WTC11 (cell line): ENCODE measurements around the gene PRKCB. TPM values are rescaled to one million over a fixed set of nuclear protein-coding genes. Genes with fewer than 3 reads are reported as not detected.

Source experiments
- ATAC-seq: fragments of 200-7000 bp; cut with Tn5 transposase; 2 replicates; pipeline ENCODE4 v1.10.0; 2021; ENCODE audit warnings: mild to moderate bottlenecking, moderate library complexity
- CTCF ChIA-PET: fragments of 300-600 bp; sonication (Branson Sonifier 250); formaldehyde crosslinking; loops from one replicate; lab custom pipeline; 2021; ENCODE audit warnings: antibody characterized with exemption; lab: Charles Lee
- POLR2A ChIA-PET: fragments of 350-600 bp; sonication (Branson Sonifier 250); formaldehyde crosslinking; loops from one replicate; lab custom pipeline; 2021; ENCODE audit warnings: antibody characterized with exemption; lab: Charles Lee
- DNase-seq: peaks from one replicate; pipeline ENCODE4 v3.0.0; 2021; ENCODE audit warnings: low spot score
- H3K27ac Mint-ChIP-seq: 2 replicates; pipeline ENCODE4 v1.8.0; 2021; ENCODE audit warnings: mixed read lengths
- H3K27me3 Mint-ChIP-seq: 2 replicates; pipeline ENCODE4 v1.8.0; 2021; ENCODE audit warnings: low read depth, mild to moderate bottlenecking, moderate library complexity, mixed read lengths
- H3K36me3 Mint-ChIP-seq: 2 replicates; pipeline ENCODE4 v1.8.0; 2021; ENCODE audit warnings: mixed read lengths
- H3K4me1 Mint-ChIP-seq: 2 replicates; pipeline ENCODE4 v1.8.0; 2022; ENCODE audit warnings: mixed read lengths
- H3K4me3 Mint-ChIP-seq: 2 replicates; pipeline ENCODE4 v1.8.0; 2021; ENCODE audit warnings: mild to moderate bottlenecking, moderate library complexity, mixed read lengths
- H3K9me3 Mint-ChIP-seq: 2 replicates; pipeline ENCODE4 v1.8.0; 2021; ENCODE audit warnings: mixed read lengths
- AR ChIP-seq: fragments of 250-450 bp; sonication (Bioruptor Pico); IDR thresholded peaks from 2 replicates; pipeline ENCODE4 v1.9.0; 2021; ENCODE audit warnings: mild to moderate bottlenecking
- ARID4B ChIP-seq: sonication (generic); formaldehyde crosslinking; IDR thresholded peaks from 2 replicates; pipeline ENCODE4 v1.8.0; 2023; ENCODE audit warnings: missing genetic modification reagents, mild to moderate bottlenecking, borderline replicate concordance
- ATF1 ChIP-seq: sonication (generic); formaldehyde crosslinking; IDR thresholded peaks from 2 replicates; pipeline ENCODE4 v1.8.1; 2023; ENCODE audit warnings: mild to moderate bottlenecking, moderate library complexity, missing genetic modification reagents
- ATF3 ChIP-seq: sonication (generic); formaldehyde crosslinking; conservative IDR thresholded peaks from 2 replicates; pipeline ENCODE4 v1.8.1; 2022; ENCODE audit warnings: mild to moderate bottlenecking, missing genetic modification reagents
- CREB1 ChIP-seq: sonication (generic); formaldehyde crosslinking; IDR thresholded peaks from 2 replicates; pipeline ENCODE4 v1.8.0; 2023; ENCODE audit warnings: mild to moderate bottlenecking, missing genetic modification reagents
- E2F1 ChIP-seq: sonication (generic); formaldehyde crosslinking; IDR thresholded peaks from 2 replicates; pipeline ENCODE4 v1.8.0; 2022; ENCODE audit warnings: mild to moderate bottlenecking, missing genetic modification reagents
- FOXP4 ChIP-seq: sonication (generic); formaldehyde crosslinking; IDR thresholded peaks from 2 replicates; pipeline ENCODE4 v1.8.0; 2022; ENCODE audit warnings: mild to moderate bottlenecking, missing genetic modification reagents
- GTF2I ChIP-seq: fragments of 250-450 bp; sonication (Bioruptor Pico); conservative IDR thresholded peaks from 2 replicates; pipeline ENCODE4 v1.4.0; 2021; ENCODE audit warnings: mild to moderate bottlenecking
- JUN ChIP-seq: sonication (generic); formaldehyde crosslinking; IDR thresholded peaks from 2 replicates; pipeline ENCODE4 v1.8.0; 2023; ENCODE audit warnings: mild to moderate bottlenecking, missing genetic modification reagents
- MAX ChIP-seq: sonication (generic); formaldehyde crosslinking; IDR thresholded peaks from 2 replicates; pipeline ENCODE4 v1.8.0; 2022; ENCODE audit warnings: mild to moderate bottlenecking, missing genetic modification reagents
- NR2C2 ChIP-seq: sonication (generic); formaldehyde crosslinking; IDR thresholded peaks from 2 replicates; pipeline ENCODE4 v1.8.0; 2022; ENCODE audit warnings: mild to moderate bottlenecking, missing genetic modification reagents
- OVOL2 ChIP-seq: fragments of 250-450 bp; sonication (Bioruptor Pico); IDR thresholded peaks from 2 replicates; pipeline ENCODE4 v1.9.0; 2021; ENCODE audit warnings: mild to moderate bottlenecking, borderline replicate concordance
- SOX15 ChIP-seq: fragments of 250-450 bp; sonication (Bioruptor Pico); IDR thresholded peaks from 2 replicates; pipeline ENCODE4 v1.9.0; 2021; ENCODE audit warnings: mild to moderate bottlenecking
- TP53 ChIP-seq: sonication (generic); formaldehyde crosslinking; IDR thresholded peaks from 2 replicates; pipeline ENCODE4 v1.8.1; 2023; ENCODE audit warnings: mild to moderate bottlenecking, missing genetic modification reagents
- ZNF219 ChIP-seq: sonication (generic); formaldehyde crosslinking; IDR thresholded peaks from 2 replicates; pipeline ENCODE4 v1.8.0; 2023; ENCODE audit warnings: missing genetic modification reagents, mild to moderate bottlenecking, borderline replicate concordance
- ZNF232 ChIP-seq: sonication (generic); formaldehyde crosslinking; IDR thresholded peaks from 2 replicates; pipeline ENCODE4 v1.8.0; 2022; ENCODE audit warnings: mild to moderate bottlenecking, missing genetic modification reagents
- ZNF671 ChIP-seq: fragments of 250-450 bp; sonication (Bioruptor Pico); IDR thresholded peaks from 2 replicates; pipeline ENCODE4 v1.8.0; 2021; ENCODE audit warnings: mild to moderate bottlenecking
- ZSCAN18 ChIP-seq: fragments of 250-450 bp; sonication (Bioruptor Pico); IDR thresholded peaks from 2 replicates; pipeline ENCODE4 v2.1.2; 2022; ENCODE audit warnings: mild to moderate bottlenecking, moderate library complexity
- total RNA-seq: library from RNA; stranded (reverse); gene quantifications from 3 replicates; pipeline ENCODE4 v1.2.3, GENCODE V29; 2021

The PRKCB gene
- total RNA-seq, 1 experiment from 2014 or later = 6.9 TPM

GRCh38 chr16:23975293-23975692, 139.5 kb downstream of the PRKCB start (continued):
- TF ChIP-seq AR (CRISPR knock-in tag) (no peak), ATF3 (CRISPR knock-in tag) (no peak)

- TF ChIP-seq SOX15 (CRISPR knock-in tag) (no peak), ZNF232 (CRISPR knock-in tag) (no peak), ATF1 (CRISPR knock-in tag) (no peak), ARID4B (no peak), GTF2I (no peak), CREB1 (CRISPR knock-in tag) (no peak), OVOL2 (CRISPR knock-in tag) (no peak), JUN (no peak), ZNF671 (no peak), ZSCAN18 (CRISPR knock-in tag) (no peak), E2F1 (no peak), NR2C2 (no peak), MAX (CRISPR knock-in tag) (no peak), ZNF219 (CRISPR knock-in tag) (no peak), FOXP4 (CRISPR knock-in tag) (no peak), TP53 (no peak)
- Mint-ChIP-seq H3K27me3 (peaks cover 5% of the 10 kb centered on the region), H3K4me1 (peaks cover 20% of the 10 kb centered on the region), H3K36me3 (no peaks in the 10 kb centered on the region), H3K9me3 (no peaks in the 10 kb centered on the region; the same call in 1 of the 2 replicates), H3K4me3 (no peak overlapping the region), H3K27ac (no peak overlapping the region)
- CTCF ChIA-PET = interaction anchor here (3.1 kb wide), 1 partner anchor 35 kb away, joined by 12 read pairs; no protein-coding TSS in a partner anchor
- no peak for ATAC-seq
- POLR2A ChIA-PET = no interaction called here
- DNase-seq = no peak
Measured at GRCh38 chr16:23976091-23976490, 140.3 kb downstream of the PRKCB start.
